Measurements from ENCODE around the gene SMO. TPM values are rescaled to one million over a fixed set of nuclear protein-coding genes. Genes with fewer than 3 reads are reported as not detected.
"Not testable (repeated sequence)": the region's sequence is repeated elsewhere in the genome, so short reads cannot be mapped to it uniquely, and the experiment has no call there.

SMO gene
- total and polyA plus RNA-seq, 2 experiments from 2014 or later = 13.1 to 61.5 TPM

DNA sequence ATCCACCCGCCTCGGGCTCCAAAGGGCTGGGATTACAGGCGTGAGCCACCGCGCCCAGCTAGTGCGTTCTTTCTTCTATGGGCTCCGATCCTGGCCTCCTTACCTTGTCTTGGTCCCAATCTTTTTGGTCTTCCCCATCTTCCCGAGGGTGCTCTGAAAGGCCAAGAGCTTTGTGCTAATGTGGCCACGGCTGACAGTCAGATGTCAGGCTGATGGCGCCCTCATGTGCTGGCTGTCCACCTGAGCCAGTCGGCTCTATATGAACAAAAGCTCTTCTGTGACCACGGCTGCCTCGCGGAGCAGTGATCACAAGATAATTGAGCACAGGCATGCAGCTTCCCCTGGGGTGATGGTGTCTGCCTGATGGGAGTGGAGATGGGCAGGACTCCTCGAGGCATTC, 25.4 kb downstream of the SMO start:
- peaks cover 64% of the 10 kb centered on the region for H3K36me3 Mint-ChIP-seq (ENCODE audit: low read depth)
- no peaks in the 10 kb centered on the region for H3K79me2 ChIP-seq (replicated peaks; ENCODE audit: insufficient read depth)
- no peaks in the 10 kb centered on the region for H3K9me2 ChIP-seq (ENCODE audit: insufficient read depth)
- H3K4me3 Mint-ChIP-seq = no peak overlapping the region
- DNase-seq (ENCODE audit: low spot score) (peak; percentile 80), ATAC-seq (peak; percentile 57)
- H3F3A ChIP-seq (replicated peaks; ENCODE audit: low read depth) = peaks cover 8% of the 10 kb centered on the region; the same call in 1 of the 2 replicates
- H4K20me1 ChIP-seq (replicated peaks; ENCODE audit: insufficient read depth) = no peaks in the 10 kb centered on the region
- H3K4me1 Mint-ChIP-seq = peaks cover 3% of the 10 kb centered on the region; the same call in 1 of the 3 replicates
- H3K36me3 ChIP-seq (ENCODE audit: insufficient read depth) = no peaks in the 10 kb centered on the region
- peaks cover 9% of the 10 kb centered on the region for H3K27me3 Mint-ChIP-seq (ENCODE audit: insufficient read depth, low read depth, poor library complexity)
- no peak overlapping the region for H3K27ac ChIP-seq (ENCODE audit: low read depth)
- H2AFZ ChIP-seq = no peak overlapping the region
- no peak overlapping the region for H3K27ac Mint-ChIP-seq
- H3K27me3 ChIP-seq (ENCODE audit: insufficient read depth) = no peaks in the 10 kb centered on the region
- TF ChIP-seq CREB1 (CRISPR knock-in tag; IDR thresholded peaks at IDR 0.05; ENCODE audit: low read depth) (no peak), POLR2AphosphoS5 (IDR thresholded peaks at IDR 0.05; ENCODE audit: low read depth) (peak; percentile 35; the same call in 1 of the 2 replicates), ZNF331 (CRISPR knock-in tag; IDR thresholded peaks at IDR 0.05; ENCODE audit: low read depth) (no peak), NANOG (IDR thresholded peaks at IDR 0.05; ENCODE audit: borderline replicate concordance) (no peak), JUNB (IDR thresholded peaks at IDR 0.05; ENCODE audit: unreplicated experiment) (no peak), ETS1 (IDR thresholded peaks at IDR 0.05) (no peak), EZH2phosphoT487 (IDR thresholded peaks at IDR 0.05; ENCODE audit: unreplicated experiment) (no peak), EZH2 (IDR thresholded peaks at IDR 0.05; ENCODE audit: low read depth, unreplicated experiment) (no peak)
- TF ChIP-seq, protein P1, sequence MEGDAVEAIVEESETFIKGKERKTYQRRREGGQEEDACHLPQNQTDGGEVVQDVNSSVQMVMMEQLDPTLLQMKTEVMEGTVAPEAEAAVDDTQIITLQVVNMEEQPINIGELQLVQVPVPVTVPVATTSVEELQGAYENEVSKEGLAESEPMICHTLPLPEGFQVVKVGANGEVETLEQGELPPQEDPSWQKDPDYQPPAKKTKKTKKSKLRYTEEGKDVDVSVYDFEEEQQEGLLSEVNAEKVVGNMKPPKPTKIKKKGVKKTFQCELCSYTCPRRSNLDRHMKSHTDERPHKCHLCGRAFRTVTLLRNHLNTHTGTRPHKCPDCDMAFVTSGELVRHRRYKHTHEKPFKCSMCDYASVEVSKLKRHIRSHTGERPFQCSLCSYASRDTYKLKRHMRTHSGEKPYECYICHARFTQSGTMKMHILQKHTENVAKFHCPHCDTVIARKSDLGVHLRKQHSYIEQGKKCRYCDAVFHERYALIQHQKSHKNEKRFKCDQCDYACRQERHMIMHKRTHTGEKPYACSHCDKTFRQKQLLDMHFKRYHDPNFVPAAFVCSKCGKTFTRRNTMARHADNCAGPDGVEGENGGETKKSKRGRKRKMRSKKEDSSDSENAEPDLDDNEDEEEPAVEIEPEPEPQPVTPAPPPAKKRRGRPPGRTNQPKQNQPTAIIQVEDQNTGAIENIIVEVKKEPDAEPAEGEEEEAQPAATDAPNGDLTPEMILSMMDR (conservative IDR thresholded peaks at IDR 0.05; ENCODE audit: low read depth in 2 of 2) = peak; percentile 61 to 85
- peaks cover 33% of the 10 kb centered on the region for H3K9me3 Mint-ChIP-seq
- no peaks in the 10 kb centered on the region for H3K4me1 ChIP-seq (ENCODE audit: insufficient read depth)
- no peak overlapping the region for H3K4me2 ChIP-seq
- H3K4me3 ChIP-seq = no peak overlapping the region

DNA sequence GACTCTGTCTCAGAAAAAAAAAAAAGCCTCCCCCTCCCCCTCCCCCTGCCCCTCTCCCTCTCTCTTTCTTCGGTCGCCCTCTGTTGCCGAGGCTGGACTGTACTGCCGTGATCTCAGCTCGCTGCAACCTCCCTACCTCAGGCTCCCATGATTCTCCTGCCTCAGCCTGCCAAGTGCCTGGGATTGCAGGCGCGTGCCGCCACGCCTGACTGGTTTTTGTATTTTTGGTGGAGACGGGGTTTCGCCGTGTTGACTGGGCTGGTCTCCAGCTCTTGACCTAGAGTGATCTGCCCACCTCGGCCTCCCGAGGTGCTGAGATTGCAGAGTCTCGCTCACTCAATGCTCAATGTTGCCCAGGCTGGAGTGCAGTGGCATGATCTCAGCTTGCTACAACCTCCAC, 27.3 kb downstream of the SMO start:
- DNase-seq (ENCODE audit: low spot score); H3K79me2 ChIP-seq (replicated peaks; ENCODE audit: insufficient read depth); H3K27me3 ChIP-seq (ENCODE audit: insufficient read depth); H3K4me3 ChIP-seq; H3K27ac Mint-ChIP-seq; H3F3A ChIP-seq (replicated peaks; ENCODE audit: low read depth); H3K4me2 ChIP-seq; H3K36me3 ChIP-seq (ENCODE audit: insufficient read depth); ATAC-seq; H3K27me3 Mint-ChIP-seq (ENCODE audit: insufficient read depth, low read depth, poor library complexity); H3K27ac ChIP-seq (ENCODE audit: low read depth); H4K20me1 ChIP-seq (replicated peaks; ENCODE audit: insufficient read depth); H3K9me2 ChIP-seq (ENCODE audit: insufficient read depth); H2AFZ ChIP-seq; H3K4me3 Mint-ChIP-seq; H3K4me1 ChIP-seq (ENCODE audit: insufficient read depth); H3K4me1 Mint-ChIP-seq: not testable (repeated sequence)
- H3K36me3 Mint-ChIP-seq (ENCODE audit: low read depth) = peaks cover 52% of the 10 kb centered on the region
- peaks cover 33% of the 10 kb centered on the region for H3K9me3 Mint-ChIP-seq

GRCh38 chr7:129216101-129216715, 27.8 kb downstream of the SMO start:
- H3F3A ChIP-seq (replicated peaks; ENCODE audit: low read depth); H3K79me2 ChIP-seq (replicated peaks; ENCODE audit: insufficient read depth); H3K36me3 ChIP-seq (ENCODE audit: insufficient read depth); H3K4me3 Mint-ChIP-seq; H3K27ac ChIP-seq (ENCODE audit: low read depth); H3K27ac Mint-ChIP-seq; H3K4me1 ChIP-seq (ENCODE audit: insufficient read depth); H3K4me1 Mint-ChIP-seq; DNase-seq (ENCODE audit: low spot score); H3K27me3 ChIP-seq (ENCODE audit: insufficient read depth); H2AFZ ChIP-seq; H3K27me3 Mint-ChIP-seq (ENCODE audit: insufficient read depth, low read depth, poor library complexity); ATAC-seq; H3K4me3 ChIP-seq; H4K20me1 ChIP-seq (replicated peaks; ENCODE audit: insufficient read depth); H3K4me2 ChIP-seq; H3K9me2 ChIP-seq (ENCODE audit: insufficient read depth): not testable (repeated sequence)
- peaks cover 47% of the 10 kb centered on the region for H3K36me3 Mint-ChIP-seq (ENCODE audit: low read depth)
- peaks cover 33% of the 10 kb centered on the region for H3K9me3 Mint-ChIP-seq

- not testable (repeated sequence) for ATAC-seq; H3K27me3 ChIP-seq (ENCODE audit: insufficient read depth); H3K79me2 ChIP-seq (replicated peaks; ENCODE audit: insufficient read depth); H4K20me1 ChIP-seq (replicated peaks; ENCODE audit: insufficient read depth); H3K9me2 ChIP-seq (ENCODE audit: insufficient read depth); H3K36me3 ChIP-seq (ENCODE audit: insufficient read depth); H3K4me2 ChIP-seq; H3K27ac Mint-ChIP-seq; H3F3A ChIP-seq (replicated peaks; ENCODE audit: low read depth); H2AFZ ChIP-seq; H3K4me3 Mint-ChIP-seq; H3K4me1 Mint-ChIP-seq; H3K4me3 ChIP-seq; H3K27me3 Mint-ChIP-seq (ENCODE audit: insufficient read depth, low read depth, poor library complexity); H3K27ac ChIP-seq (ENCODE audit: low read depth); H3K4me1 ChIP-seq (ENCODE audit: insufficient read depth); DNase-seq (ENCODE audit: low spot score)
- peaks cover 33% of the 10 kb centered on the region for H3K9me3 Mint-ChIP-seq
- peaks cover 40% of the 10 kb centered on the region for H3K36me3 Mint-ChIP-seq (ENCODE audit: low read depth)
Observed at GRCh38 chr7:129216821-129217416, 28.5 kb downstream of the SMO start.

All from GM23338 (cell line).